CD4-positive, alpha-beta T cell (primary cell): Measurements from ENCODE around the gene ESCO1. TPM values are rescaled to one million over a fixed set of nuclear protein-coding genes. Genes with fewer than 3 reads are reported as not detected.
A peak's percentile ranks its signal among the peaks of the same experiment; 100 is the strongest.
"Not testable (repeated sequence)": the region's sequence is repeated elsewhere in the genome, so short reads cannot be mapped to it uniquely, and the experiment has no call there.

Experiments used
- ATAC-seq: fragments of 200-7000 bp; cut with Tn5 transposase; one replicate; pipeline ENCODE4 v1.10.0; 2022; ENCODE audit warnings: mild to moderate bottlenecking; ENCODE audit not compliant: poor library complexity
- CTCF ChIA-PET: fragments of 350-600 bp; sonication (Branson Sonifier 250); formaldehyde crosslinking; loops from one replicate; lab custom pipeline; 2021; ENCODE audit warnings: antibody characterized with exemption, inconsistent platforms; lab: Charles Lee
- POLR2A ChIA-PET: fragments of 350-600 bp; sonication (Branson Sonifier 250); formaldehyde crosslinking; loops from one replicate; lab custom pipeline; 2021; ENCODE audit warnings: antibody characterized with exemption, inconsistent platforms; lab: Charles Lee
- DNase-seq, 14 experiments: peaks; one replicate each; pipeline ENCODE4 v3.0.0-alpha.2; 2013 to 2020; ENCODE audit warnings: mixed read lengths in 2 of 14
- H3K27ac ChIP-seq, 2 donors: one replicate each; pipeline versions ENCODE4 v1.5.1 to v1.7.0; 2013; ENCODE audit warnings: low read length in 2 of 2, low read depth in 1 of 2, mild to moderate bottlenecking in 1 of 2
- H3K27me3 ChIP-seq, 2 experiments: 1 replicate in 1 of 2; 2 replicates in 1 of 2; pipeline versions ENCODE4 v1.6.1 to v1.7.0; 2013; ENCODE audit warnings: low read length in 2 of 2, control low read depth in 1 of 2, mild to moderate bottlenecking in 1 of 2, moderate library complexity in 1 of 2; ENCODE audit not compliant: insufficient read depth in 2 of 2, control insufficient read depth in 1 of 2
- H3K36me3 ChIP-seq: one replicate; pipeline ENCODE4 v1.6.1; 2013; ENCODE audit warnings: low read length, control low read depth; ENCODE audit not compliant: insufficient read depth
- H3K4me1 ChIP-seq: one replicate; pipeline ENCODE4 v1.6.1; 2013; ENCODE audit warnings: low read length, control low read depth; ENCODE audit not compliant: insufficient read depth
- H3K4me3 ChIP-seq: one replicate; pipeline ENCODE4 v1.5.1; 2013; ENCODE audit warnings: mild to moderate bottlenecking, low read length, moderate library complexity
- H3K9me3 ChIP-seq, 2 experiments: 1 replicate in 1 of 2; 2 replicates in 1 of 2; pipeline versions ENCODE4 v1.6.1 to v1.7.0; 2013; ENCODE audit warnings: low read length in 2 of 2, mild to moderate bottlenecking in 2 of 2, control low read depth in 1 of 2, moderate library complexity in 1 of 2; ENCODE audit not compliant: control insufficient read depth in 1 of 2, insufficient read depth in 1 of 2
- H3K27ac Mint-ChIP-seq: one replicate; pipeline ENCODE4 v1.8.0; 2020; ENCODE audit warnings: mixed read lengths
- H3K27me3 Mint-ChIP-seq: one replicate; pipeline ENCODE4 v1.8.0; 2021; ENCODE audit warnings: mixed read lengths
- H3K36me3 Mint-ChIP-seq: one replicate; pipeline ENCODE4 v1.8.0; 2021; ENCODE audit warnings: low read depth, mixed read lengths
- H3K4me1 Mint-ChIP-seq: one replicate; pipeline ENCODE4 v1.8.0; 2021; ENCODE audit warnings: low read depth, mixed read lengths
- H3K4me3 Mint-ChIP-seq: one replicate; pipeline ENCODE4 v1.8.0; 2020; ENCODE audit warnings: mild to moderate bottlenecking, mixed read lengths
- H3K9me3 Mint-ChIP-seq: one replicate; pipeline ENCODE4 v1.8.0; 2020; ENCODE audit warnings: mixed read lengths
- CTCF ChIP-seq: fragments of 200-600 bp; IDR thresholded peaks from one replicate; pipeline ENCODE4 v1.8.0; 2022; ENCODE audit warnings: antibody characterized with exemption, mild to moderate bottlenecking
- intact Hi-C, 2 experiments: fragments of 100-400 bp; cut with DNase I in 1 of 2; cut with micrococcal nuclease in 1 of 2; formaldehyde crosslinking; loops; one replicate each; pipeline versions ENCODE4 v1.15.1 to v1.9.0; 2023 to 2025; cut with DNase I, micrococcal nuclease
- polyA plus RNA-seq, 2 donors: library from polyadenylated mRNA; unstranded; fragments of 120-200 nt; gene quantifications; one replicate each; pipeline ENCODE4 v1.2.1, GENCODE V29; 2013
- total RNA-seq, 174 experiments: library from RNA in 2 of 174; stranded (reverse) in 2 of 174; gene quantifications; one replicate each; pipeline ENCODE4 v1.2.3 and lab custom pipeline; 2021 to 2026

The ESCO1 gene
- 10 to 100 TPM; 31.7 to 32.8 TPM for total RNA-seq
- 18.6 TPM for polyA plus RNA-seq (2013, experiment 1 of 2)
- 22.1 TPM for polyA plus RNA-seq (2013, experiment 2 of 2)
- 50.4 to 140 (median 93.2) reads per million in 172 experiments for total RNA-seq (lab: John Stamatoyannopoulos, UW)

- H3K4me3 ChIP-seq: peak within 1 kb of the TSS; percentile 96
- peak within 1 kb of the TSS; percentile 97 to 98 for H3K27ac ChIP-seq
- CTCF ChIA-PET: interaction anchor here (0.6 to 4.8 kb wide), 30 partner anchors 10 to 381 kb away, joined by 3 to 104 read pairs (median 4); partner anchors contain the start of genes ABHD3, MIB1 and SNRPD1
- POLR2A ChIA-PET: interaction anchor here (0.7 to 6.3 kb wide), 32 partner anchors 11 to 1852 kb away, joined by 3 to 184 read pairs (median 4); partner anchors contain the start of genes ABHD3, MIB1, RIOK3 and ROCK1
- intact Hi-C loops: loop anchor here (1.0 to 5.0 kb wide), 3 partner anchors 12 to 1902 kb away; partner anchors contain the start of genes SNRPD1 (in 2 of the 2), MIB1 (in 1 of the 2) and RMC1 (in 1 of the 2)
- TF ChIP-seq CTCF: peak; percentile 98
- H3K27me3 Mint-ChIP-seq: no peaks in the 10 kb centered on the region
- H3K4me3 Mint-ChIP-seq: peak within 1 kb of the TSS; percentile 100
- H3K9me3 Mint-ChIP-seq: no peaks in the 10 kb centered on the region
- H3K4me1 Mint-ChIP-seq: peaks cover 57% of the 10 kb centered on the region
- no peaks in the 10 kb centered on the region for H3K36me3 ChIP-seq
- H3K27ac Mint-ChIP-seq: peak within 1 kb of the TSS; percentile 99
- ATAC-seq (peak; percentile 86), DNase-seq (peak; percentile 86 to 99 (median 91))
- H3K27me3 ChIP-seq: no peaks in the 10 kb centered on the region
- peaks cover 19% of the 10 kb centered on the region for H3K36me3 Mint-ChIP-seq
- no peaks in the 10 kb centered on the region for H3K9me3 ChIP-seq
- H3K4me1 ChIP-seq: peaks cover 28% of the 10 kb centered on the region
Measured at GRCh38 chr18:21600526-21601410, at the start of gene ESCO1. ESCO1 (minus strand) TSS chr18:21600704; CDS start chr18:21574843, 25,861 bp downstream.

GRCh38 chr18:21640375-21640774 is 39.9 kb upstream of the ESCO1 start:
- H3K36me3 ChIP-seq, H3K4me1 Mint-ChIP-seq, DNase-seq, H3K27ac ChIP-seq, H3K4me3 Mint-ChIP-seq, intact Hi-C loops, H3K27ac Mint-ChIP-seq, H3K9me3 Mint-ChIP-seq, H3K4me1 ChIP-seq, ATAC-seq, H3K4me3 ChIP-seq, H3K27me3 ChIP-seq, H3K27me3 Mint-ChIP-seq, POLR2A ChIA-PET, H3K36me3 Mint-ChIP-seq, H3K9me3 ChIP-seq: not testable (repeated sequence)
- CTCF ChIA-PET: interaction anchor here (0.5 to 1.4 kb wide), 2 partner anchors 20 to 40 kb away, joined by 3 to 5 read pairs; partner anchors contain the start of gene ESCO1

DNA sequence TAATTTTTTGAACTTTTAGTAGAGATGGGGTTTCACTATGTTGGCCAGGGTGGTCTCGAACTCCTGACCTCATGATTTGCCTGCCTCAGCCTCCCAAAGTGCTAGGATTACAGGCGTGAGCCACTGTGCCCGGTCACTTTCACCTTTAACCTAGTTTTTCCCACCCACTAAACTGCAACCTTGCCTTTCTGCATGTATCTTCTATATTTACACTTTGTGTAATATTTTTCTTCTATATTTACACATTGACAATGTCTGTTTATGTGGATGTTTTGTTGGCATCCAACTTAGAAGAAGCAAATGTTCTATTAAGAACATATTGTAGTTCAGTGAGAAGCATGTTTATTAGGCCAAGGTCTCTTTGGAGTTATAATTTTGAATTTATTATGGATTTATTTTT is 38.3 kb upstream of the ESCO1 start:
- H3K27ac ChIP-seq: no peak overlapping the region
- H3K4me1 ChIP-seq: no peaks in the 10 kb centered on the region
- POLR2A ChIA-PET: no interaction called here
- Mint-ChIP-seq H3K4me1 (peaks cover 5% of the 10 kb centered on the region), H3K27ac (peak overlapping the region; percentile 33), H3K9me3 (no peaks in the 10 kb centered on the region), H3K4me3 (no peak overlapping the region), H3K27me3 (no peaks in the 10 kb centered on the region), H3K36me3 (peaks cover 4% of the 10 kb centered on the region)
- H3K4me3 ChIP-seq: no peak overlapping the region
- ATAC-seq: no peak
- intact Hi-C loops: no loop called here
- no peak for TF ChIP-seq CTCF
- CTCF ChIA-PET: no interaction called here
- H3K36me3 ChIP-seq: peaks cover 3% of the 10 kb centered on the region
- no peak for DNase-seq
- H3K27me3 ChIP-seq: no peaks in the 10 kb centered on the region
- H3K9me3 ChIP-seq: no peaks in the 10 kb centered on the region
